ENCODE results near the gene ZNF14. TPM values are rescaled to one million over a fixed set of nuclear protein-coding genes. Genes with fewer than 3 reads are reported as not detected.

Gene ZNF14
- total RNA-seq, 3 donors from 2014 or later: 2.6 to 7.6 (median 2.8) TPM

DNA sequence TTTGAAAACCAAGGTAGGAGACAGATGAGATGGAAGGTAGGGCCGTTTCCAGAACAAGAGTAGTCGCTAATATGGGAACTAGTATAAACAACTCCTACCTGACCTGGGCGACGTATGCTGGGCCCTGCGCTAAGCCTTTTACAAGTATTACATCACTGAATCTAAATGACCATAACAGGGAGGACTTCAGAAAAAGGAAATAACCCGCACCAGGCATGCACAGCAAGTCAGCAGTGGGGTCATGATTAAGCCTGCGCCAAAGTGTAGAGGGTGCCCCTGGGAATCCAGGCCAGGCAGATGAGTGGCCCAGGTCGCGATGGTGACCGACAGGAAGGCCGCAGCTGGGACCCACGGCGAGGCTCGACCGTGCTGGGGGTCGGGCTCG lies 70.0 kb downstream of the ZNF14 start:
- DNase-seq: no peak
- intact Hi-C loops (cut with DNase I, micrococcal nuclease): no loop called here

DNA sequence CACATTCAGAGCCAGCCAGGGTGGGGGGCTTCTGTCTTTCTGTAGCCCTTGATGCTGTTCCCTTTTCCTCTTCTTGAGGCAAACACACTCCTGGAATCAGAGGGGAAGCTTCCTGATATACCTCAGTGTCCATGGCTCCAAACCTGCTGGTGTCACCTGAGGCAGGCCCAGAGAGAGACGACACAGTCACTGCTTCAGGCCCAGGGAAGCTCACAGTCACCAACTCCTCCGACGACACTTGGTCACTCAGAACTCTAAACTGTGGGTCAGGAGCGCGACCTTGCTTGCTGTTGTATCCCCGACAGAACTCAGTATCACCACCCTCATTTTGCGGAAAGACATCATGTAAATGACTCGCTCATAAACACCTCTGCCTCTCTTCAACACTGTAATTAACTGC lies 70.6 kb downstream of the ZNF14 start:
- Histone ChIP-seq H3K36me3 (ENCODE audit: low read depth) (peaks cover 8% of the 10 kb centered on the region), H3K9me3 (no peaks in the 10 kb centered on the region), H3K4me3 (no peak overlapping the region), H3K4me1 (ENCODE audit: low read depth) (peaks cover 9% of the 10 kb centered on the region)
- intact Hi-C loops (cut with DNase I, micrococcal nuclease): no loop called here
- ATAC-seq: no peak
- DNase-seq: peak in 1 of 3 donors; percentile 22
- TF ChIP-seq, protein P1, sequence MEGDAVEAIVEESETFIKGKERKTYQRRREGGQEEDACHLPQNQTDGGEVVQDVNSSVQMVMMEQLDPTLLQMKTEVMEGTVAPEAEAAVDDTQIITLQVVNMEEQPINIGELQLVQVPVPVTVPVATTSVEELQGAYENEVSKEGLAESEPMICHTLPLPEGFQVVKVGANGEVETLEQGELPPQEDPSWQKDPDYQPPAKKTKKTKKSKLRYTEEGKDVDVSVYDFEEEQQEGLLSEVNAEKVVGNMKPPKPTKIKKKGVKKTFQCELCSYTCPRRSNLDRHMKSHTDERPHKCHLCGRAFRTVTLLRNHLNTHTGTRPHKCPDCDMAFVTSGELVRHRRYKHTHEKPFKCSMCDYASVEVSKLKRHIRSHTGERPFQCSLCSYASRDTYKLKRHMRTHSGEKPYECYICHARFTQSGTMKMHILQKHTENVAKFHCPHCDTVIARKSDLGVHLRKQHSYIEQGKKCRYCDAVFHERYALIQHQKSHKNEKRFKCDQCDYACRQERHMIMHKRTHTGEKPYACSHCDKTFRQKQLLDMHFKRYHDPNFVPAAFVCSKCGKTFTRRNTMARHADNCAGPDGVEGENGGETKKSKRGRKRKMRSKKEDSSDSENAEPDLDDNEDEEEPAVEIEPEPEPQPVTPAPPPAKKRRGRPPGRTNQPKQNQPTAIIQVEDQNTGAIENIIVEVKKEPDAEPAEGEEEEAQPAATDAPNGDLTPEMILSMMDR (IDR thresholded peaks at IDR 0.05): no peak

More for the DNA sequence above, 70.0 kb downstream of the ZNF14 start:
- Histone ChIP-seq H3K4me3 (peak overlapping the region; percentile 94), H3K36me3 (ENCODE audit: low read depth) (peaks cover 8% of the 10 kb centered on the region), H3K9me3 (no peaks in the 10 kb centered on the region), H3K4me1 (ENCODE audit: low read depth) (peaks cover 9% of the 10 kb centered on the region)
- no peak for ATAC-seq
- TF ChIP-seq, protein P1 (IDR thresholded peaks at IDR 0.05): no peak

DNA sequence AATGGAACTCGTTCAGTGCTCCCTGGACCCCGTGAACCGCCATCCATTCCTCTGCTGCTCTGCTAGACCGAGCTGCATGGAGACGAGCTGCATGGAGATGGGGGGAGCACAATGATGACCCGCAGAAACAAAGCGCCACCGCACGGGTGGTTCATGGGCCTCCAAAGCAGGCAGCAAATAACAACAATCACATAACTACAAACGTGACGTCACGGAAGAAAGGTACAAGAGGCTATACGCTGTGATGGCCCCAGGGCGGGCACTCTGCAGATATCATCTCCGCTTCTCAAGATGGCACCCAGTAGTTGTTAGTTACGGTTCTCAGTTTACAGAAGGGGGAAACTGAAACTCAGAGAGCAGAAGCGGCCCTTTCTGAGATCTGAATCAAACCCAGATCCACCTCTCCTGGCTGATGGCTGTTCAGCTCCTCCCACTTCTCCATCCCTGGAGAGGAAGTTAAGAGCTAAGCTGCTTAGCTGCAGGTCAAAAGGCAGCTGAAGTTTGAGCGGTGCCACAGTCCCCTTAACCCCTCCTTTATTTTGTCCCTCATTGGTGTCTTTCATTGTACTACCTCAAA lies 71.1 kb downstream of the ZNF14 start:
- peak; percentile 25 to 56 (median 29) for DNase-seq
- Histone ChIP-seq H3K9me3 (no peaks in the 10 kb centered on the region), H3K4me3 (no peak overlapping the region), H3K4me1 (ENCODE audit: low read depth) (peaks cover 9% of the 10 kb centered on the region), H3K36me3 (ENCODE audit: low read depth) (peaks cover 8% of the 10 kb centered on the region)
- TF ChIP-seq, protein P1 (IDR thresholded peaks at IDR 0.05): no peak
- intact Hi-C loops (cut with DNase I, micrococcal nuclease): no loop called here
- no peak for ATAC-seq

- Histone ChIP-seq H3K36me3 (ENCODE audit: low read depth) (peaks cover 8% of the 10 kb centered on the region), H3K4me1 (ENCODE audit: low read depth) (peaks cover 9% of the 10 kb centered on the region), H3K9me3 (no peaks in the 10 kb centered on the region), H3K4me3 (no peak overlapping the region)
- intact Hi-C loops (cut with DNase I, micrococcal nuclease): no loop called here
- no peak for ATAC-seq
- TF ChIP-seq, protein P1 (IDR thresholded peaks at IDR 0.05): no peak
- peak in 2 of 3 donors; percentile 29 to 49 for DNase-seq
Measured at GRCh38 chr19:19661141-19661674, 71.7 kb downstream of the ZNF14 start.

Other genes starting within 250 kb of the ZNF14 start
- gene TSSK6, start 217.6 kb downstream of the ZNF14 start, total RNA-seq: 1 to 10 TPM; 1.8 to 2.5 (median 2.3) TPM
- gene NDUFA13, start 216.9 kb downstream of the ZNF14 start, total RNA-seq: 100 to 1,000 TPM; 347 to 437 (median 348) TPM
- gene YJEFN3, start 204.2 kb downstream of the ZNF14 start, total RNA-seq: 10 to 100 TPM in 2 of 3 donors, 1 to 10 TPM in 1; 6.0 to 12.6 (median 10.6) TPM
- under 1 TPM in 1 of 3 donors, not detected in 2; 0.09 TPM for gene CILP2, start 194.8 kb downstream of the ZNF14 start, total RNA-seq
- gene PBX4, start 114.4 kb downstream of the ZNF14 start, total RNA-seq: 1 to 10 TPM; 2.8 to 6.2 (median 4.6) TPM
- 10 to 100 TPM; 10.9 to 30.0 (median 17.1) TPM for gene LPAR2, start 104.9 kb downstream of the ZNF14 start, total RNA-seq
- gene GMIP, start 89.5 kb downstream of the ZNF14 start, total RNA-seq: 10 to 100 TPM; 18.1 to 35.5 (median 33.1) TPM
- gene ATP13A1, start 69.4 kb downstream of the ZNF14 start, total RNA-seq: 10 to 100 TPM; 56.1 to 71.9 (median 58.1) TPM
- gene ZNF101, start 64.3 kb downstream of the ZNF14 start, total RNA-seq: 10 to 100 TPM; 11.4 to 15.6 (median 14.6) TPM
- 10 to 100 TPM; 18.4 to 31.7 (median 25.7) TPM for gene ZNF506, start 88.6 kb upstream of the ZNF14 start, total RNA-seq
- gene ZNF253, start 132.8 kb upstream of the ZNF14 start, total RNA-seq: 10 to 100 TPM in 1 of 3 donors, 1 to 10 TPM in 2; 7.8 to 11.9 (median 9.4) TPM
- 1 to 10 TPM; 3.2 to 6.1 (median 3.8) TPM for gene ZNF93, start 167.8 kb upstream of the ZNF14 start, total RNA-seq